HCT116 (cell line): Measurements from ENCODE around the gene INTS1. TPM values are rescaled to one million over a fixed set of nuclear protein-coding genes. Genes with fewer than 3 reads are reported as not detected.

Experiments
- ATAC-seq: fragments of 200-7000 bp; cut with Tn5 transposase; 2 replicates; pipeline ENCODE4 v1.9.1; 2020; ENCODE audit warnings: mild to moderate bottlenecking, moderate library complexity
- BruUV-seq: library from RNA; stranded (reverse); fragments of 400-500 nt; replicated peaks from 2 replicates; lab custom pipeline; 2021; lab: Mats Ljungman, UMichigan
- CTCF ChIA-PET: fragments of 300-600 bp; sonication (Branson Sonifier 250); formaldehyde crosslinking; loops from one replicate; lab custom pipeline; 2021; ENCODE audit warnings: antibody characterized with exemption; lab: Charles Lee
- POLR2A ChIA-PET: fragments of 300-600, 350-600 bp; sonication (Branson Sonifier 250); formaldehyde crosslinking; loops from one replicate; lab custom pipeline; 2021; ENCODE audit warnings: antibody characterized with exemption; lab: Charles Lee
- RAD21 ChIA-PET, 2 experiments: fragments of 300-600 bp; sonication (Branson Sonifier 250); formaldehyde crosslinking; loops; one replicate each; lab custom pipeline; 2023; ENCODE audit warnings: low total read pairs in 2 of 2; ENCODE audit not compliant: uncharacterized antibody in 2 of 2, unreplicated experiment in 2 of 2, low non-redundant PET in 1 of 2; lab: Charles Lee
- DNase-seq: peaks from one replicate; pipeline ENCODE4 v3.0.0-alpha.2; 2010; ENCODE audit warnings: low read depth, low spot score
- H2AFZ ChIP-seq: fragments of 200-600 bp; shearing (Covaris generic), sonication (generic); 2 replicates; pipeline ENCODE4 v1.6.1; 2017; ENCODE audit warnings: low read depth, mixed run types, mixed read lengths, antibody characterized with exemption, low read length; ENCODE audit not compliant: poor library complexity, severe bottlenecking
- H3K27ac ChIP-seq: 2 replicates; pipeline ENCODE4 v1.5.1; 2012; ENCODE audit warnings: low read depth, low read length
- H3K27me3 ChIP-seq: fragments of 200-600 bp; sonication (generic); 2 replicates; pipeline ENCODE4 v1.6.1; 2016; ENCODE audit warnings: mixed run types, low read length, mixed read lengths; ENCODE audit not compliant: insufficient read depth
- H3K36me3 ChIP-seq, 2 experiments: fragments of 200-500 bp in 1 of 2; fragments of 200-600 bp in 1 of 2; sonication (Bioruptor generic) in 1 of 2; sonication (generic) in 1 of 2; 2 replicates each; pipeline versions ENCODE4 v1.5.1 to v1.6.1; 2014 to 2016; ENCODE audit warnings: low read length in 2 of 2, inconsistent platforms in 1 of 2, mixed read lengths in 1 of 2, mixed run types in 1 of 2; ENCODE audit not compliant: insufficient read depth in 2 of 2, control insufficient read depth in 1 of 2
- H3K4me1 ChIP-seq, 2 experiments: fragments of 200-600 bp in 1 of 2; sonication (generic) in 1 of 2; 2 replicates each; pipeline versions ENCODE4 v1.5.1 to v1.6.1; 2012 to 2017; ENCODE audit warnings: low read length in 2 of 2, inconsistent platforms in 1 of 2, mild to moderate bottlenecking in 1 of 2, mixed read lengths in 1 of 2, mixed run types in 1 of 2, moderate library complexity in 1 of 2; ENCODE audit not compliant: insufficient read depth in 2 of 2, control insufficient read depth in 1 of 2
- H3K4me2 ChIP-seq: fragments of 200-600 bp; sonication (generic); 2 replicates; pipeline ENCODE4 v1.6.1; 2017; ENCODE audit warnings: mixed run types, low read length, mixed read lengths
- H3K4me3 ChIP-seq, 2 experiments: fragments of 200-600 bp in 1 of 2; sonication (generic) in 1 of 2; replicated peaks in 1 of 2; 2 replicates each; pipeline ENCODE4 v1.5.1; 2011 to 2016; ENCODE audit warnings: low read length in 2 of 2, control low read depth in 1 of 2, low read depth in 1 of 2, mild to moderate bottlenecking in 1 of 2, mixed read lengths in 1 of 2, mixed run types in 1 of 2
- H3K79me2 ChIP-seq: fragments of 200-600 bp; sonication (generic); 2 replicates; pipeline ENCODE4 v1.6.1; 2017; ENCODE audit warnings: mild to moderate bottlenecking, mixed run types, low read length, moderate library complexity, mixed read lengths; ENCODE audit not compliant: insufficient read depth
- H3K9ac ChIP-seq: fragments of 200-600 bp; sonication (generic); 2 replicates; pipeline ENCODE4 v1.6.1; 2016; ENCODE audit warnings: low read length, mixed read lengths
- H3K9me2 ChIP-seq: fragments of 200-600 bp; sonication (generic), shearing (Covaris generic); 2 replicates; pipeline ENCODE4 v1.6.1; 2017; ENCODE audit warnings: mixed run types, mild to moderate bottlenecking, moderate library complexity; ENCODE audit not compliant: insufficient read depth
- H3K9me3 ChIP-seq, 2 experiments: fragments of 200-500 bp in 1 of 2; fragments of 200-600 bp in 1 of 2; sonication (Bioruptor generic) in 1 of 2; sonication (generic) in 1 of 2; 2 replicates each; pipeline ENCODE4 v1.6.1; 2014 to 2017; ENCODE audit warnings: low read length in 2 of 2, mixed read lengths in 2 of 2, inconsistent platforms in 1 of 2, low read depth in 1 of 2, mild to moderate bottlenecking in 1 of 2, mixed run types in 1 of 2, moderate library complexity in 1 of 2; ENCODE audit not compliant: control insufficient read depth in 1 of 2, insufficient read depth in 1 of 2
- H4K20me1 ChIP-seq: fragments of 200-600 bp; sonication (generic), shearing (Covaris generic); 2 replicates; pipeline ENCODE4 v1.6.1; 2017; ENCODE audit warnings: mixed run types, mild to moderate bottlenecking, moderate library complexity; ENCODE audit not compliant: insufficient read depth
- CBX3 ChIP-seq: IDR thresholded peaks from 2 replicates; pipeline ENCODE4 v1.6.1; 2012; ENCODE audit warnings: low read depth
- CEBPB ChIP-seq: IDR thresholded peaks from 2 replicates; pipeline ENCODE4 v1.6.1; 2012; ENCODE audit warnings: low read depth
- EGR1 ChIP-seq: IDR thresholded peaks from 2 replicates; pipeline ENCODE4 v1.6.1; 2012; ENCODE audit warnings: low read depth
- ELF1 ChIP-seq: IDR thresholded peaks from 2 replicates; pipeline ENCODE4 v1.6.1; 2012; ENCODE audit warnings: low read depth, borderline replicate concordance
- EZH2phosphoT487 ChIP-seq: fragments of 200-600 bp; IDR thresholded peaks from 2 replicates; pipeline ENCODE4 v1.6.1; 2018; ENCODE audit warnings: antibody characterized with exemption, borderline replicate concordance
- FOSL1 ChIP-seq: IDR thresholded peaks from 2 replicates; pipeline ENCODE4 v1.6.1; 2012; ENCODE audit warnings: low read depth
- JUND ChIP-seq: IDR thresholded peaks from 2 replicates; pipeline ENCODE4 v1.6.1; 2012
- POLR2A ChIP-seq: IDR thresholded peaks from 2 replicates; pipeline ENCODE4 v1.7.0; 2011; ENCODE audit warnings: borderline replicate concordance; ENCODE audit not compliant: insufficient read depth, insufficient read length; ENCODE audit errors: extremely low read depth
- SP1 ChIP-seq: IDR thresholded peaks from 2 replicates; pipeline ENCODE4 v1.6.1; 2012; ENCODE audit warnings: low read depth
- SRF ChIP-seq: IDR thresholded peaks from 2 replicates; pipeline ENCODE4 v1.6.1; 2012; ENCODE audit warnings: low read depth
- ZFX ChIP-seq: fragments of 450-650 bp; IDR thresholded peaks from 2 replicates; pipeline ENCODE4 v1.6.1; 2017
- intact Hi-C: fragments of 100-400 bp; cut with micrococcal nuclease; formaldehyde crosslinking; loops from 2 replicates; pipeline ENCODE4 v1.10.0; 2022
- total RNA-seq: library from RNA; stranded (reverse); gene quantifications from one replicate; pipeline ENCODE4 v1.2.1, GENCODE V29; 2021; ENCODE audit not compliant: unreplicated experiment
- TF ChIP-seq, protein P1 (sequence below): IDR thresholded peaks from 2 replicates; pipeline ENCODE4 v1.6.1; 2011; ENCODE audit warnings: mild to moderate bottlenecking, low read length, moderate library complexity; ENCODE audit not compliant: insufficient replicate concordance; ENCODE audit errors: extremely low read depth
- TF ChIP-seq, protein P2 (sequence below), 3 experiments: fragments of 200-600 bp in 1 of 3; sonication (generic) in 1 of 3; IDR thresholded peaks in 2 of 3; conservative IDR thresholded peaks in 1 of 3; 2 replicates each; pipeline ENCODE4 v1.5.1; 2012 to 2017; ENCODE audit warnings: low read depth in 2 of 3, low read length in 2 of 3, antibody characterized with exemption in 1 of 3, borderline replicate concordance in 1 of 3, control low read depth in 1 of 3, mild to moderate bottlenecking in 1 of 3, mixed read lengths in 1 of 3, mixed run types in 1 of 3, moderate library complexity in 1 of 3; ENCODE audit not compliant: insufficient read depth in 1 of 3
- TF ChIP-seq, protein P3 (sequence below): IDR thresholded peaks from 2 replicates; pipeline ENCODE4 v1.6.1; 2012; ENCODE audit warnings: low read depth

The INTS1 gene
- total RNA-seq, 1 experiment from 2014 or later = 167 TPM

DNA sequence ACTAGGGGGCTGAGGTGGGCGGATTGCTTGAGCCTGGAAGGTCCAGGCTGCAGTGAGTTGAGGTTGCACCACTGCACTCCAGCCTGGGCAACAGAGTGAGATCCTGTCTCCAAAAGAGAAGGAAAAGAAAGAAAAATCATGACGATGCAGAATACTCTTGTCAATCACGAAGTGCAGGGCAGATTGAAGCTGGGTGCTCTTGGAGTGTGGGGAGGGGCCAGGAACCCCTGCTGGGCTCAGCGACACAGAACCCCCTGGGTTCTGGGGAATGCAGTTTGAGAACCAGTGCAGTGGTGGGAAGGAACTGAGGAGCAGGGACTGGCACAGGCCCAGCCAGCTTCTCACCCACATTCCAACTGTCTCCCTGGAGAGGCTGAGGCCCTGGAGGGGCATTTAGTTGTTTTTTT lies 10.8 kb upstream of the INTS1 start:
- ATAC-seq (no peak), DNase-seq (no peak)
- intact Hi-C loops = no loop called here
- RAD21 ChIA-PET = no interaction called here
- H3K9me2 ChIP-seq = no peaks in the 10 kb centered on the region
- H3K27me3 ChIP-seq = no peaks in the 10 kb centered on the region
- H3K9me3 ChIP-seq = peaks cover 3% of the 10 kb centered on the region in 2 experiments; a peak in 1 of 4 replicates
- H3K27ac ChIP-seq = no peak overlapping the region
- POLR2A ChIA-PET = no interaction called here
- no peak overlapping the region for H3K4me3 ChIP-seq
- no peak overlapping the region for H3K9ac ChIP-seq
- H3K79me2 ChIP-seq = no peaks in the 10 kb centered on the region
- H3K4me1 ChIP-seq = peaks cover 17 to 44% of the 10 kb centered on the region in 2 experiments
- H4K20me1 ChIP-seq = no peaks in the 10 kb centered on the region
- CTCF ChIA-PET = interaction anchor here (1.4 kb wide), 1 partner anchor 43 kb away, joined by 4 read pairs; no protein-coding TSS in a partner anchor
- no peak for TF ChIP-seq EGR1
- H2AFZ ChIP-seq = no peak overlapping the region
- no peak overlapping the region for H3K4me2 ChIP-seq
- BruUV-seq = no TSS peak
- no peaks in the 10 kb centered on the region for H3K36me3 ChIP-seq

DNA sequence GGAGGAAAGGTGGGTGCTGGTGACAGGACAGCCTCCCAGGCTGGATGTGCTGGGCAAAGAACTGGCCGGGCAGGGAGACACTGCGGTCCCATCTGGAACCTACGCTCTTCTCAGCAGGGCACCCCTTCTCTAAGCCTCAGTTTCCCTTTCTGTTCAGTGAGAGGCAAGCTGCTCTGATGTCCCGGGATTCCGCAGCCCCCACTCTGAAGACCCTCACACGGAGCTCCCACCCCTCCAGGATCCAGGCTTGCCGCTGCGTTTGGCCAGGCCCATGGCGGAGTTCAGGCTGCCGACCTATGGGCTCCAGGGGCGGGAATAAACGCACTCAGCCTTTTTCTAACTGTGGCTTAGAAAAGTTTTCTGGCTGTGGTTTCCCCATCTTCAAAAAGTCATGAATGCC lies 10.2 kb upstream of the INTS1 start:
- POLR2A ChIA-PET = no interaction called here
- Histone ChIP-seq H3K9me3 (peaks cover 3% of the 10 kb centered on the region in 2 experiments; a peak in 1 of 4 replicates), H3K4me1 (peaks cover 17 to 42% of the 10 kb centered on the region in 2 experiments), H3K27ac (no peak overlapping the region), H4K20me1 (no peaks in the 10 kb centered on the region), H3K9me2 (no peaks in the 10 kb centered on the region), H3K4me3 (no peak overlapping the region), H3K4me2 (no peak overlapping the region), H3K79me2 (no peaks in the 10 kb centered on the region), H3K9ac (no peak overlapping the region), H2AFZ (no peak overlapping the region), H3K27me3 (no peaks in the 10 kb centered on the region), H3K36me3 (no peaks in the 10 kb centered on the region)
- DNase-seq = no peak
- ATAC-seq = no peak
- BruUV-seq = no TSS peak
- RAD21 ChIA-PET = interaction anchor here in 1 of 2 experiments (0.7 kb wide), 1 partner anchor 77 kb away, joined by 4 read pairs; no protein-coding TSS in a partner anchor
- intact Hi-C loops = no loop called here
- CTCF ChIA-PET = no interaction called here
- TF ChIP-seq CBX3 (no peak), SP1 (no peak), POLR2A (no peak), ZFX (no peak), SRF (no peak), FOSL1 (no peak), ELF1 (no peak), JUND (no peak), CEBPB (no peak), EZH2phosphoT487 (no peak)
- TF ChIP-seq, protein P1, sequence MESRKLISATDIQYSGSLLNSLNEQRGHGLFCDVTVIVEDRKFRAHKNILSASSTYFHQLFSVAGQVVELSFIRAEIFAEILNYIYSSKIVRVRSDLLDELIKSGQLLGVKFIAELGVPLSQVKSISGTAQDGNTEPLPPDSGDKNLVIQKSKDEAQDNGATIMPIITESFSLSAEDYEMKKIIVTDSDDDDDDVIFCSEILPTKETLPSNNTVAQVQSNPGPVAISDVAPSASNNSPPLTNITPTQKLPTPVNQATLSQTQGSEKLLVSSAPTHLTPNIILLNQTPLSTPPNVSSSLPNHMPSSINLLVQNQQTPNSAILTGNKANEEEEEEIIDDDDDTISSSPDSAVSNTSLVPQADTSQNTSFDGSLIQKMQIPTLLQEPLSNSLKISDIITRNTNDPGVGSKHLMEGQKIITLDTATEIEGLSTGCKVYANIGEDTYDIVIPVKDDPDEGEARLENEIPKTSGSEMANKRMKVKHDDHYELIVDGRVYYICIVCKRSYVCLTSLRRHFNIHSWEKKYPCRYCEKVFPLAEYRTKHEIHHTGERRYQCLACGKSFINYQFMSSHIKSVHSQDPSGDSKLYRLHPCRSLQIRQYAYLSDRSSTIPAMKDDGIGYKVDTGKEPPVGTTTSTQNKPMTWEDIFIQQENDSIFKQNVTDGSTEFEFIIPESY = no peak
- TF ChIP-seq, protein P2, sequence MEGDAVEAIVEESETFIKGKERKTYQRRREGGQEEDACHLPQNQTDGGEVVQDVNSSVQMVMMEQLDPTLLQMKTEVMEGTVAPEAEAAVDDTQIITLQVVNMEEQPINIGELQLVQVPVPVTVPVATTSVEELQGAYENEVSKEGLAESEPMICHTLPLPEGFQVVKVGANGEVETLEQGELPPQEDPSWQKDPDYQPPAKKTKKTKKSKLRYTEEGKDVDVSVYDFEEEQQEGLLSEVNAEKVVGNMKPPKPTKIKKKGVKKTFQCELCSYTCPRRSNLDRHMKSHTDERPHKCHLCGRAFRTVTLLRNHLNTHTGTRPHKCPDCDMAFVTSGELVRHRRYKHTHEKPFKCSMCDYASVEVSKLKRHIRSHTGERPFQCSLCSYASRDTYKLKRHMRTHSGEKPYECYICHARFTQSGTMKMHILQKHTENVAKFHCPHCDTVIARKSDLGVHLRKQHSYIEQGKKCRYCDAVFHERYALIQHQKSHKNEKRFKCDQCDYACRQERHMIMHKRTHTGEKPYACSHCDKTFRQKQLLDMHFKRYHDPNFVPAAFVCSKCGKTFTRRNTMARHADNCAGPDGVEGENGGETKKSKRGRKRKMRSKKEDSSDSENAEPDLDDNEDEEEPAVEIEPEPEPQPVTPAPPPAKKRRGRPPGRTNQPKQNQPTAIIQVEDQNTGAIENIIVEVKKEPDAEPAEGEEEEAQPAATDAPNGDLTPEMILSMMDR (IDR thresholded peaks at IDR 0.05 in 2 of 3, conservative IDR thresholded peaks at IDR 0.05 in 1 of 3; ENCODE audit: borderline replicate concordance in 1 of 3, insufficient read depth in 1 of 3, low read depth in 2 of 3, low read length in 2 of 3) = no peak
- TF ChIP-seq, protein P3, sequence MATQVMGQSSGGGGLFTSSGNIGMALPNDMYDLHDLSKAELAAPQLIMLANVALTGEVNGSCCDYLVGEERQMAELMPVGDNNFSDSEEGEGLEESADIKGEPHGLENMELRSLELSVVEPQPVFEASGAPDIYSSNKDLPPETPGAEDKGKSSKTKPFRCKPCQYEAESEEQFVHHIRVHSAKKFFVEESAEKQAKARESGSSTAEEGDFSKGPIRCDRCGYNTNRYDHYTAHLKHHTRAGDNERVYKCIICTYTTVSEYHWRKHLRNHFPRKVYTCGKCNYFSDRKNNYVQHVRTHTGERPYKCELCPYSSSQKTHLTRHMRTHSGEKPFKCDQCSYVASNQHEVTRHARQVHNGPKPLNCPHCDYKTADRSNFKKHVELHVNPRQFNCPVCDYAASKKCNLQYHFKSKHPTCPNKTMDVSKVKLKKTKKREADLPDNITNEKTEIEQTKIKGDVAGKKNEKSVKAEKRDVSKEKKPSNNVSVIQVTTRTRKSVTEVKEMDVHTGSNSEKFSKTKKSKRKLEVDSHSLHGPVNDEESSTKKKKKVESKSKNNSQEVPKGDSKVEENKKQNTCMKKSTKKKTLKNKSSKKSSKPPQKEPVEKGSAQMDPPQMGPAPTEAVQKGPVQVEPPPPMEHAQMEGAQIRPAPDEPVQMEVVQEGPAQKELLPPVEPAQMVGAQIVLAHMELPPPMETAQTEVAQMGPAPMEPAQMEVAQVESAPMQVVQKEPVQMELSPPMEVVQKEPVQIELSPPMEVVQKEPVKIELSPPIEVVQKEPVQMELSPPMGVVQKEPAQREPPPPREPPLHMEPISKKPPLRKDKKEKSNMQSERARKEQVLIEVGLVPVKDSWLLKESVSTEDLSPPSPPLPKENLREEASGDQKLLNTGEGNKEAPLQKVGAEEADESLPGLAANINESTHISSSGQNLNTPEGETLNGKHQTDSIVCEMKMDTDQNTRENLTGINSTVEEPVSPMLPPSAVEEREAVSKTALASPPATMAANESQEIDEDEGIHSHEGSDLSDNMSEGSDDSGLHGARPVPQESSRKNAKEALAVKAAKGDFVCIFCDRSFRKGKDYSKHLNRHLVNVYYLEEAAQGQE = no peak
